ENCODE results near the gene FSTL4. TPM values are rescaled to one million over a fixed set of nuclear protein-coding genes. Genes with fewer than 3 reads are reported as not detected.

FSTL4 gene
- total RNA-seq, 1 experiment from 2014 or later, result 2.7 TPM

GRCh38 chr5:133470841-133471240, 141.5 kb downstream of the FSTL4 start:
- Mint-ChIP-seq H3K9me3 (ENCODE audit: unreplicated experiment) (no peaks in the 10 kb centered on the region), H3K4me1 (ENCODE audit: low read depth, unreplicated experiment) (no peaks in the 10 kb centered on the region), H3K36me3 (ENCODE audit: insufficient read depth, unreplicated experiment) (no peaks in the 10 kb centered on the region), H3K27ac (ENCODE audit: unreplicated experiment) (no peak overlapping the region), H3K4me3 (ENCODE audit: unreplicated experiment) (no peak overlapping the region), H3K27me3 (ENCODE audit: insufficient read depth, unreplicated experiment) (peaks cover 12% of the 10 kb centered on the region)
- no peak for TF ChIP-seq CTCF (IDR thresholded peaks at IDR 0.05; ENCODE audit: insufficient read depth in 1 of 2, low read depth in 1 of 2, low read length in 1 of 2, severe bottlenecking in 1 of 2, unreplicated experiment in 1 of 2)
- Histone ChIP-seq H3K4me1 (no peaks in the 10 kb centered on the region), H3K9me3 (no peaks in the 10 kb centered on the region), H3K4me3 (ENCODE audit: low read depth, low read length) (no peak overlapping the region), H3K36me3 (ENCODE audit: control insufficient read depth, insufficient read depth, low read length) (no peaks in the 10 kb centered on the region), H3K27me3 (replicated peaks; ENCODE audit: control insufficient read depth, insufficient read depth, low read length) (no peaks in the 10 kb centered on the region)
- CTCF ChIA-PET, result no interaction called here
- DNase-seq, result no peak
- no TSS peak for BruUV-seq (replicated peaks)
- intact Hi-C loops (cut with micrococcal nuclease; ENCODE audit: unreplicated experiment), result no loop called here
- POLR2A ChIA-PET, result no interaction called here

GRCh38 chr5:133469846-133470245, 142.5 kb downstream of the FSTL4 start:
- DNase-seq, result no peak
- Mint-ChIP-seq H3K36me3 (ENCODE audit: insufficient read depth, unreplicated experiment) (no peaks in the 10 kb centered on the region), H3K9me3 (ENCODE audit: unreplicated experiment) (no peaks in the 10 kb centered on the region), H3K27ac (ENCODE audit: unreplicated experiment) (no peak overlapping the region), H3K27me3 (ENCODE audit: insufficient read depth, unreplicated experiment) (peaks cover 9% of the 10 kb centered on the region), H3K4me1 (ENCODE audit: low read depth, unreplicated experiment) (no peaks in the 10 kb centered on the region), H3K4me3 (ENCODE audit: unreplicated experiment) (no peak overlapping the region)
- Histone ChIP-seq H3K36me3 (ENCODE audit: control insufficient read depth, insufficient read depth, low read length) (no peaks in the 10 kb centered on the region), H3K4me1 (no peaks in the 10 kb centered on the region), H3K9me3 (no peaks in the 10 kb centered on the region), H3K4me3 (ENCODE audit: low read depth, low read length) (no peak overlapping the region), H3K27me3 (replicated peaks; ENCODE audit: control insufficient read depth, insufficient read depth, low read length) (no peaks in the 10 kb centered on the region)
- TF ChIP-seq CTCF (IDR thresholded peaks at IDR 0.05; ENCODE audit: insufficient read depth in 1 of 2, low read depth in 1 of 2, low read length in 1 of 2, severe bottlenecking in 1 of 2, unreplicated experiment in 1 of 2), result no peak
- ChIA-PET CTCF (no interaction called here), POLR2A (no interaction called here)
- intact Hi-C loops (cut with micrococcal nuclease; ENCODE audit: unreplicated experiment), result no loop called here
- BruUV-seq (replicated peaks), result no TSS peak

- CTCF ChIA-PET, result interaction anchor here (1.1 kb wide), 1 partner anchor 46 kb away, joined by 3 read pairs; no protein-coding TSS in a partner anchor
Observed at GRCh38 chr5:133469252-133469651, 143.1 kb downstream of the FSTL4 start.

More at GRCh38 chr5:133469252-133469651, 143.1 kb downstream of the FSTL4 start:
- Histone ChIP-seq H3K36me3 (ENCODE audit: control insufficient read depth, insufficient read depth, low read length) (no peaks in the 10 kb centered on the region), H3K4me1 (no peaks in the 10 kb centered on the region), H3K4me3 (ENCODE audit: low read depth, low read length) (no peak overlapping the region), H3K9me3 (no peaks in the 10 kb centered on the region), H3K27me3 (replicated peaks; ENCODE audit: control insufficient read depth, insufficient read depth, low read length) (no peaks in the 10 kb centered on the region)
- Mint-ChIP-seq H3K27ac (ENCODE audit: unreplicated experiment) (no peak overlapping the region), H3K27me3 (ENCODE audit: insufficient read depth, unreplicated experiment) (peaks cover 8% of the 10 kb centered on the region), H3K36me3 (ENCODE audit: insufficient read depth, unreplicated experiment) (no peaks in the 10 kb centered on the region), H3K4me3 (ENCODE audit: unreplicated experiment) (no peak overlapping the region), H3K4me1 (ENCODE audit: low read depth, unreplicated experiment) (no peaks in the 10 kb centered on the region), H3K9me3 (ENCODE audit: unreplicated experiment) (no peaks in the 10 kb centered on the region)
- BruUV-seq (replicated peaks), result no TSS peak
- intact Hi-C loops (cut with micrococcal nuclease; ENCODE audit: unreplicated experiment), result no loop called here
- TF ChIP-seq CTCF (IDR thresholded peaks at IDR 0.05; ENCODE audit: insufficient read depth in 1 of 2, low read depth in 1 of 2, low read length in 1 of 2, severe bottlenecking in 1 of 2, unreplicated experiment in 1 of 2), result no peak
- POLR2A ChIA-PET, result no interaction called here
- no peak for DNase-seq
